Smooth muscle cell of the brain vasculature (primary cell): ENCODE data around the gene CMSS1.

Experiments
- DNase-seq: peaks from one replicate; pipeline ENCODE4 v3.0.0-alpha.2; 2012; ENCODE audit warnings: low read depth, low spot score

CMSS1 gene

DNA sequence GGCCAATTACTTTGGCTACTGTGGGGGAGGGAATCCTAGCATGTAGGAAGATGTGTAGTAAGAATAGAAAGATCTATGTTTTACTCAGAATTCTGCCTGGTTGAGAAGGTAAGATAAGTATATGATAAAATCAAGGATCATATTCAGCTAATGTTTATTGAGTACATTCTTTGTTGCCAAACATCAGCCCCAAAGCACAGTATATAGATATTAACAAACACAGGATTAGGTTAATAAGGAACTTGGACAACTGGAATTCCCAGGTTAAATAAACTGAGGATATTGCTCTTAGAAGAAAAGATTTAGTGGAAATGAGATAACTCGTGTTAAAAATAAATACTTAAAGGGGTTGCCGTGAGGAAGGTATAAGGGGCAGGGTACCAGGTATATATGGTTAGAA, 167.0 kb downstream of the CMSS1 start:
- no peak for DNase-seq

- no peak for DNase-seq
These were observed 172.5 kb downstream of the CMSS1 start for GRCh38 chr3:99990179-99990578.

DNA sequence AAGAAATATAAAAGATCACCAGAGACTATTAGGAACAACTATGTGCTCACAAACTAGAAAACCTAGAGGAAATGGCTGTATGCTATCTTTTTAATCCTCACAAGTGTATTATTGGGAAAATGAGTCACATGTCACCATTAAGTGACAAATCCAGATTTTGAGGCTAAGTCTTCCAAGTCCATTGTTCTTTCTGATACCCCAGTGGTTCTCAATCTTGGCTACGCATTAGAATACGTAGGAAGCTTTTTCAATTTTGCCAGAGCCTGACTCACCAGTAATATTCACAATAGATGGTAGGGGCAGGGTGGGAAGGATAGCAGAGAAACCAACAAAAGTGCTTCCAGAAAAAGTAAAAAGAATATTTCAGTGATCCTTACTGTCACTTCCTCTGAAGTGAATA, 179.6 kb downstream of the CMSS1 start:
- DNase-seq, result no peak

DNA sequence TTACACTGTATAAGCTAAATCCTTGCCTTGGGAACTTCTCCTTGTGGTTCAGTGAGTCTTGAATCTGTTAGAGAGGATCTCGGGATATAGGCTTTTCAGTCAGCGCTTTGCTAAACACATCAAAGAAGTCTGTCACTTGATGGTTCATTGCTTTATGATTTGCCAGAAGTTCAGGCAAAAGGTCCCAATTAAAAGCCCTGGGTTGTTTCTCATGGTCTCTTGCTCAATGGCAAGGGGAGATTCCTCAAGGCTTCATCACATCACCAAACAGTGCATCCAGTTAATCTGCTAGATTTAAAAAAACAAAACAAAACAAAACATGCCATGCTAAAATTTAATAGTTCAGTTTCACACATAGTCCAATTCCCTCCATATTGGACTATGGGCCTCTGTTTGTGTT, 181.9 kb downstream of the CMSS1 start:
- no peak for DNase-seq

- DNase-seq, result no peak
These were observed 183.4 kb downstream of the CMSS1 start for GRCh38 chr3:100001083-100001482.

GRCh38 chr3:100001526-100002270, 184.0 kb downstream of the CMSS1 start:
- no peak for DNase-seq

DNA sequence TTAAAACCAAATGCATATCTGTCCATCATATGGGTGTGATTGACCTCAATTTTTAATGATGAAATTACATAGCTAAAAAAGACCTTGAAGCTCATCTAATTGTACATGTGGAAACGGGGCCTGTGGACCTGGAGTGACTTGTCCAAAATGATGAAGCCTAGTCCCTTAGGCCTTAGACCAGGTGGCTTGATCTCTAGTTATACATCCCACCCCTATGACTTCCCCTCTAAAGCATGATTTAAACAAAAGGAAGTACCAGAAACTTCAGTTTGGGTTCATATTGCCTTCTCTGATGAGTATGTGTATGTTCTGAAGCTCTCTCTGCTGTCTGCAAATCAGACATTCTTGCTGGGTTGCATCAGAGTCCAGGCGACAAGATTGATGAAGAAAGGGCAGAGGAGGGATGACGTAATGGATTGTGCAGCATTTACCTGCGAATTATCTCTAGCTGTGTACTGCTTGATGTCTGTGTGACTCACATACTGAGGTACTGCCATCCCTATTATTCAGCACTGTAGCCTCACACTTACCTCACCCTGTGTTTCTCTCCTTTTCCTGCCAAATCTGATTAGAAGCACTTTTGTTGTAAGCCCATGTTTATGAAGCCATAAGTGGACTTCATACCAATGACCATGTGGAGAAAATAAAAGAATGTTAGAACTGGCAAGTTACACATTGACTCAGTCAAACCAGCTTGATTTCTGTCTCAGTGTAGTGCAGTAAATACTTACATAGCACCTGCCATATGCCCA, 185.1 kb downstream of the CMSS1 start:
- no peak for DNase-seq

GRCh38 chr3:100003609-100004503, 186.2 kb downstream of the CMSS1 start:
- no peak for DNase-seq

DNA sequence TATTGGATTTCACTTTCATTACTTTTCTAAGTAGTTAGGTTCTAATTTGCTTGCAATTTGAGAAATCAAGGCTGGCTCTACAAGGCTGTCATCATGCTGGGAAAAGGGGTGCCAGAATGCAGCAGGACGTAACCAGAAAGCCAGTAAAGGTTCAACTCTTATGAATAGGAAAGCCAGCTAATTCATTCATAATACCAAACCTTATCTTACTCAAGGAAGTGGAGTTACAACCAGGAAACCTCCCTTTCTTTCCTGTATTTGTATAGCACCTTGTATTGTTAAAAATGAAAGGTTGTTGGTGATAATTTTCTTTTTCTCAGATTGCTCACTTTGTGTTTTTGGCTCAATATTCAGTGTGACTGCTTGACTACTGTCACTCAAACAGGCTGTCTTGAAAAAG, 187.3 kb downstream of the CMSS1 start:
- no peak for DNase-seq

DNA sequence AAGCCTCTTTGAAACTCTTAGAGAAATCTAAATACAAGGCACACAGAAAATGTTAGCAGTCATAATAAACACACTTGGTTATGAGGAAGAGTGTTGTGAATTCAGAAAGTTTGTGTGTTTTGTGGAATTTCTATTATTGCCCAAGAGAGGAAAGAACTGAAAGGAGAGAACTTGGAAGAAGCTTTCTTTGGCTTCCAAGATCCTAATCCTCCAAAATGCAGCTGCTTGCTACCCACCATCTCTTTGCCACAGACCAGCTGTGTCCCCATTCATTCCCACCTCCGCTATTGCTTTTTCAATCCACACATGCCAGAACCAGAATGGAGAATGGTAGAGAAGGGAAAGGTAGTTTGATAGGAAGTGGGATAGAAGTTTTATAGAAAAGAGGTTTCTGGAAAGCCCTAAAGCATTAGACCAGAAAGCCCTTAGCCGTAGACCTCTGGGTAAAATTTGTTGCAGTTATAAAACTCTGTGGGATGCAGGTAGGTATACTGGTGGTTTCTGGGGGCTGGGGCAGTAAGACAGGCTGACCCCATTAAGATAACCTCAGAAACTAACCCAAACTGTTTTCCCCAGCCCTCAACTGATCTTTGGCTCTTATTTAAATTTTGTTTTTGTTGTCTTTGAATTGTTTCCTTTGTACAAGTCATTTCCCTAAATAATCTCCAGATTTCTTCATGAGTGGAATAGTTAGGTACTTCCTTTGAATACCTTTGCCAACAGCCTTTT, 188.2 kb downstream of the CMSS1 start:
- no peak for DNase-seq

DNA sequence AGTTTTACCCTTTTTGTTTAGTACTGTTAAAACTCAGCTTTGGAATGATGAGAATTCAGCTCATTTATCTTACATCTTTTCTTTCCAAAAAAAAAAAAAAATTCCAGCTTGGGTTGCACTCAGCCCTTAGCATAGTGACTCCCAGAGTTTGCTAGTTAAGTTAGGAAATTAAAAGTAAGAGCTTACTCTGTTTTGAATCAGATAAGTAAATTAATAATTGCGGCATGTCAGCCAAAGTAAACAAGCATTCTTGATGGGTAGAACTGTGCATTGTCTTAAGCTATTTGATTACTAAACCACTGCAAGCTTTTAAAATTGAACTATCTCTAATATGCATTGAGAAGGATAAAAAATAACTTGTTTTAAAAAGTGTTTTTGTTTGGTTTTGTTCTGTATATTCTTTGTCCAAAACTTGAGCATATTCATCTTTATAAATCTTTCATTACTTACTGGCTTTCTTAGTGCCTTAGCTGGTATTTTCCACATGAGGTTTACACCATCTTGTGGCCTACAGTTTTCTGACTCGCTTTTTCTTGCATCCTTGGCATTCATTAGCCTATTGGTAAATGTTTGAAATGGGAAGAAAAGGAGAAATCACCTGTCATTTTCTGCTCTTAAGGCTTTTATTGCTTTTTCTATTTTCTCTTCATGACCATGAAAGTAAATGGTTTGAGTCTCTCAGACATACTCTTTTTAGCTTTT, 189.1 kb downstream of the CMSS1 start:
- DNase-seq, result no peak

- DNase-seq, result no peak
These were observed 189.7 kb downstream of the CMSS1 start for GRCh38 chr3:100007313-100007712.

DNA sequence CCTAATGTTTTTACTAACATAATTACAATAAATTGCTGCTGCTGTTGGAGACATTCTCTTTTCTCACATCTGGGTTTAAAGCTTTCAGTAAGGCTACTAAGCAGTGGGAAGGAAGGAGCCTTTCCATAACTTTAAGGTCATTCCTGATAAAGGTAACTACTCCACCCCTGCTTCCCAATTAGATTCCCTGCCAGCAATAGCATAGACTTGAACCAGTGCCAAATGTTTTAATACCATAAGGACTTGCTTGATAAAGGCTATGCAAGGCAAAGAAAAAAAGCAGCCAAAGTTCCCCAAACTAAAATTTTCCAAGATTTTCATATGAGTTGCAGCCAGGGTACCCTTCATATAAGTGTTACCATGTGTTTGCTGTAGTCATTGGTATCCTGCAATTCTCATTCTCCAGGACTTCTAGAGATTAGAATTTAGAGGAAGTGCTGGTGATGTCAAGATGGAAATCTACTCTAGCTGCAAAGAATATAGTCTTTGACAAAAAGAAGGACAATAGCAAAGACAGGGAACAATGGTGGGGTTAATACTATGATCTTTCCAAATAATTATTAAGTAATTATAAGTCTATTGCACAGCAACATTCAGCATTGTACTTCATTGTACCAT, 190.5 kb downstream of the CMSS1 start:
- no peak for DNase-seq

DNA sequence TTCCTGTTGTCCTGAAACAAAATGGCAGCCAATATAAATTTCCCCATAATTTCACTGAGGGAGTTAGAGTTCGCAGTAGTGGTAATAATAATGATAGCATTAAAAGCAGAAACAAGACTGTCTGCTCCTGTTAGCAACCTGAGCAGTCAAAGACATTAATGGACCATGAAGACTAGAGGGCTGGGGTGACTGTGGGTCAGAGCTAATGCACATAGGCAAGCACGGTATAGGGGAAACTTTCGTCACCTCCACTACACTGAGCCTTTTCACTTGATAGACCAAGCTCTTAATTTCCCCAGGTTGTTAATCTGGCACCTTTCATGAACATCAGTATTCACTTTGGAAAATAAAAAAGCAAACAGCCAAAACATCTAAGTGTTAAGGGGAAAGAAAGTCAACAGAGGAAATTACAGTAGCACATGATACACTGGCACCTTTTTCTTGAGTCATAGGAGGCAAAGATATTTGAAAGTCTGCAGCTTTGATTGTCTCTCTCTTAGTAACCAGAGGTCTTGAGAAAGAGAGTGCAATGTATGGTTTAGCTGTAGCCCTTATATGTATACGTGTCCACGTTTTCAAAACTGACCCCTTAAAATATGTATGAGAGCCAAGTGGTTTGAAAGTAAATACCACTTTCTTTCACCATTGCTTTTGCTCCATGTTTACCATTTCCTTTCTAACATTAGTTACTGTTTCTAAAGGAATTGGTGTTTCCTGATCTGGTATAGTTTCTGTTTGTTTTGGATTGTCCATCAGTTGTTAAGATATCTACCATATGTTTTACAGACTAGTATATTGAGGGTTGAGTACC, 191.8 kb downstream of the CMSS1 start:
- DNase-seq, result no peak

- no peak for DNase-seq
These were observed 192.4 kb downstream of the CMSS1 start for GRCh38 chr3:100010087-100010417.

DNA sequence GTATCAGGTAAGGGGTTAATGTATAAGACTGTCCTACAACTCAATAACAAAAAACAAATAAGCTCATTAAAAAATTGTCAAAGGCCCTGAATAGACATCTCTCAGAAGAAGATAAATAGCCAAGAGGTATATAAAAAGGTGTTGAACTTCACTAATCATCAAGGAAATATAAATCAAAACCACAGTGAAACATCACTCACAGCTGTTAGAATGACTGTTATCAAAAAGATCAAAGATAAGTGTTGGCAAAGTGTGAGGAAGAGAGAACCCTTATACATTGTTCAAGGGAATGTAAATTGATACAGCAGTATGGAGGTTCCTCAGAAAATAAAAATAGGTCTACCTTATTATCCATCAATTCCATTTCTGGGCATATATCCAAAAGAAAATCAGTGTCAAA, 201.1 kb downstream of the CMSS1 start:
- no peak for DNase-seq

DNA sequence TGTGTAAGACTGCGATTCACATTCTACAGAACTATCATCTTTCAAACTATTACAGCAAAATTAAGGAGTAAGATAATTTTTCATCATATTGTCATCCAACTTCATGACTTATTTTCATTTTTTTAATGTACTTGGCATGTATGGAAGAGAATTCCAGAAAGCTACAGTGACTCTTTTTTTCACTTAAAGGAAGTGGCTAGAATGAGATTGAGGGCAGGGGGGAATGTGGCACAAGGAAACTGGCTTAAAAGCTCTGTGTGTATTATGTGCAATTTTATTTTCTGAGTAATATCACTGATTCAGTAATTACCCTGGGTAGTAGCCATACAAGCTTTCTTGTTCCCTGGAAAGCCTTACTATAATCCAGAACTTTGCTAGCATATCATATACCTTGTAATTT, 202.1 kb downstream of the CMSS1 start:
- DNase-seq, result no peak

DNA sequence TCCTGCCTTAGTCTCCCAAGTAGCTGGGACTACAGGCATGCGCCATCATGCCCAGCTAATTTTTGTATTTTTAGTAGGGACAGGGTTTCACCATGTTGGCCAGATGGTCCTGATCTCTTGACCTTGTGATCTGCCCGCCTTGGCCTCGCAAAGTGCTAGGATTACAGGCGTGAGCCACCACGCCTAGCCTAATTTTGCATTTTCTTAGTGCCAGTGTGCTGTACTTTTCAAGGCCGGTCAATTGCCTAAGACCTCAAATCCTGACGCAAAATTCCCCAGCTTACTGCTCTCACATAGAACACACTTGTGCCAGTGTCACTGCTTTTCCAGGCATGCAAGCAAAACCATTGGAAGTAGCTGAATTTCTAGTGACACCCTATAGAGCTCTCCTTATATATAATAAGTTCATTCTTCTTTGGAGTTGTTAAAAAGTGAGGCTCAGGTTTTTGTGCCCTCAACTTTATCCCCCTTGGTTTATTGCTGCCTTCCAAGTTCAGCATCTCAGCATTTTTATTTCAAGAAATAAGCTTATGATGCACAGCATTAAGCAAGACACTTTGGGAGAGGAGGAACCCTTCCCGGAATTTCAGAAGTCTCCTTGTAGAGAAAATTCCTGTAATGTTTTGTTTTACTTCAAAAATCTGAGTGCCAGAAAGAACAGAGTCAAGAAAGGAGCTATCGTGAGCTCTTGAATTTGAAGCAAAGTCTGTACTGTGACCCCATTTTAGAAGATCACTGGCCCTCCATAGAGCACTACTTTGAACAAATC, 203.4 kb downstream of the CMSS1 start:
- no peak for DNase-seq

DNA sequence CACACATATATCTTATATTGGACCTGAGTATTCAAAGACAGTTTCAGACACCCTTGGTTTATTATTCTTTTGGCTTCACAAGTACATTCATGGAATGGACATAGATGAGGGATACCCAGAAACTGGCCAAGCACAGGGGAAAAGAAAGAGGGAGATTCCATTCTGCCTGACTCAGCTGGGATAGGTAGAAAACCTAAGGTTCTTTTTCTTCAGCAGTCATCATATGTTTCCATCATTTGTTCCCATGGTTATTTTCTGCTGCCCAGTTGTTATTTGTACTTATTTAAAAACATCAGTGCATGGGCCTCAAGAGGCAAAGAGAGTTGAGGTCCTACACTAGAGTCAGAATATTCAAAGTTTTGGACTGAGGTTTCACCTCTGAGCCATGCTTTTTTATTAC, 204.8 kb downstream of the CMSS1 start:
- DNase-seq, result no peak
